Skin of body (tissue), 2 donors: ENCODE measurements around the gene ZNF414. TPM values are rescaled to one million over a fixed set of nuclear protein-coding genes. Genes with fewer than 3 reads are reported as not detected.

Experiments used
- DNase-seq: peaks from one replicate; lab custom pipeline; 2025; lab: John Stamatoyannopoulos, UW
- total RNA-seq: library from RNA; depleted of rRNA; stranded (reverse); fragments of >200 nt; gene quantifications from one replicate; pipeline ENCODE4 v1.2.3, GENCODE V29; 2014

The ZNF414 gene
- total RNA-seq, 1 donor from 2014 or later: 4.8 TPM

- DNase-seq: no peak
These were observed 47.9 kb downstream of the ZNF414 start for GRCh38 chr19:8466018-8466417.

GRCh38 chr19:8463365-8463764 lies 50.6 kb downstream of the ZNF414 start:
- DNase-seq: no peak

GRCh38 chr19:8462571-8462970 lies 51.4 kb downstream of the ZNF414 start:
- no peak for DNase-seq

GRCh38 chr19:8461891-8462290 lies 52.1 kb downstream of the ZNF414 start:
- no peak for DNase-seq

GRCh38 chr19:8461376-8461775 lies 52.6 kb downstream of the ZNF414 start:
- no peak for DNase-seq

- no peak for DNase-seq
These were observed 53.3 kb downstream of the ZNF414 start for GRCh38 chr19:8460516-8461298.

Other genes with a start within 250 kb of the ZNF414 start
- gene CD320, start 205.8 kb downstream of the ZNF414 start, total RNA-seq: 8.4 TPM
- 14.8 TPM for gene NDUFA7, start 192.8 kb downstream of the ZNF414 start, total RNA-seq
- gene RPS28, start 192.7 kb downstream of the ZNF414 start, total RNA-seq: 555 TPM
- 4.8 TPM for gene KANK3, start 170.9 kb downstream of the ZNF414 start, total RNA-seq
- gene ANGPTL4, start 150.0 kb downstream of the ZNF414 start, total RNA-seq: 5.8 TPM
- 76.5 TPM for gene RAB11B, start 123.8 kb downstream of the ZNF414 start, total RNA-seq
- gene MARCHF2, start 100.9 kb downstream of the ZNF414 start, total RNA-seq: 24.0 TPM
- gene HNRNPM, start 69.2 kb downstream of the ZNF414 start, total RNA-seq: 94.2 TPM
- 2.3 TPM for gene PRAM1, start 11.5 kb downstream of the ZNF414 start, total RNA-seq
- 12.0 TPM for gene MYO1F, start 63.3 kb upstream of the ZNF414 start, total RNA-seq
- gene ADAMTS10, start 96.5 kb upstream of the ZNF414 start, total RNA-seq: 32.7 TPM
- gene NFILZ, start 116.5 kb upstream of the ZNF414 start, total RNA-seq: not detected
- not detected for gene ACTL9, start 184.6 kb upstream of the ZNF414 start, total RNA-seq
- gene OR2Z1, start 207.5 kb upstream of the ZNF414 start, total RNA-seq: not detected